Hematopoietic multipotent progenitor cell treated with erythropoietin and hydrocortisone succinate and interleukin-3 and kit ligand, for 6 days (in vitro differentiated cells): ENCODE data around the gene PRG2.
A peak's percentile ranks its signal among the peaks of the same experiment; 100 is the strongest.
"Not testable (repeated sequence)": the region's sequence is repeated elsewhere in the genome, so short reads cannot be mapped to it uniquely, and the experiment has no call there.

Source experiments
- DNase-seq: peaks from one replicate; pipeline ENCODE4 v3.0.0-alpha.2; 2015

Gene PRG2

DNA sequence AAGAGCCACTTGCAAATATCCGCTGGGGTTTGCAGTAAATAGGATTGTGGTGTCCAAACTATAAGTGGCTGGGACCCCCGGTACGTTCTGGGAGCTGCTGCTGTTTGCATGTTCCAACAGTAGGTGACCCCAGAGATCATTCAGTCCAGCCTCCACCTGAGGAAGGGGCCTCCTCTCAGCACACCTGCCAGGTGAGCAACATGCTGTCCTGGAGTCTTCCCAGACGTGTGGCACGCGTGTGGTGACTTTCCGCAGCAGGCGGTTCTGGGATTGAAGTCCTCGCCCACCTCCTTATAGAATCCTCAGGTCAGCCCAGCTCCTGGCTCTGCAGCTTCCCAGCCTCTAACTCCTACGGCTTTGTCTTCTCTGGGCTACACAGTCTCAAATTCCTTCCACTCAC lies 45.6 kb downstream of the PRG2 start:
- no peak for DNase-seq

DNA sequence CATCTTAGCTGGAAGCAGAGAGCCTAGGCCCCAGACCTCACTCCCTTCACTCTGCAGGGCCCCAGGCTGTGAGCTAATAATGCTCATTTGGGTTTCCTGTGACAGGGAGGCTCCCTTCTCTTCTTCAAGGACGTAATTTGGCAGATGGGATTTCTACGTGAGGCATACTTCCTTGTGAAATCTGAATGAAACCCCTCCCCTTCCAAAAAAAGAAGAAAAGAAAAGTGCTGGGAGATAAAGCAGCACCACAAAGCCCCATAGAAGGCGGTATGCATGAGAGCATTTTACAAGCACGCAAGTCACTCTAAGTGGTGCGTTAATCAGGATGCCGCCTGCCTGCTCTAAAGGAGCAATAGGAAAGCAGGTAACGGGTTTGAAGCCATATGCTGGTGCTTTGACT lies 46.6 kb downstream of the PRG2 start:
- DNase-seq: no peak

DNA sequence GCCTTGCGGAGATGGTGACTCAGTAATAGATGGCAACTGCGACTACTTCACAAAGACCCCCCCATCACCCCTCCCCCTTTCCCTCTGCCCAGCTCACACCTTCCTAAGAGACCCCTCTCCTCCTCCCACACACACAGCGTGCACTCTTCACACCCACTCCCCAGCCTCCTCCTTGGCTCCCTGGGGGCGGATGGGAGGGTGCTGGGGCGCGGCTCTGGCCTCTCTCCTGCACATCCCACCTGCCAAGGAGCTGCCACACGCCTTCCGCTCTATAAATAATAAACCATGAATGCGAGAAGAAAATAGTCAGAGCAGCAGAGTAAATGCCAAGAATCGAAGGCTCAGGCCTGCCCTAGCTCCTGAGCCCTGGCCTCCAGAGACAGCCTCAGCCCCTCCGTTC lies 47.7 kb downstream of the PRG2 start:
- DNase-seq: no peak

DNA sequence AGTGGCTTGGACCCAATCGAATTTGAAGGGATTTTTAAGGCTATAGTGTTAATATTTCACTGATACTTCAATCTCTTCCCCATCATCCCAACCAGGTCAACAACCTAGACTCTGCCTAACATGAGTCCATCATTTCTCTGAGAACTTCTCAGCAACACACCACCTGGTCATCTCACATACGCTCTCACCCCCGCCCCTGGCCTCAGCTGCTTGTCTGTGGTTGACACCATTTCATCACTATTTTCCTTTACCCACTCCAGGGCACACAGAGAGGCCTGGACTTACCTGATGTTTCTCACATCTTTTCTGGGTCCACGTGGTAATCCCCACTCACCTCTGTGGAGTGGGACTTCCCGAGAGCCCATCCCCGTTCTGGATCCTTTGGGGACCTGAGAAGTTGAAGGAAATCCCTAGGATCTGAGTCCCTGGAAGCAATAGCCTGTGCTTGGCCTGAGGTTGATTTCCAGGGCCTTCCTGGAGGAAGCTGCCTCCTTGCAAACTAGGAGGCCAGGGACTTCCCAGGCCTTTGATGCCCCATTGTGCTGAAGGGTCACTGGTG lies 49.1 kb downstream of the PRG2 start:
- no peak for DNase-seq

DNA sequence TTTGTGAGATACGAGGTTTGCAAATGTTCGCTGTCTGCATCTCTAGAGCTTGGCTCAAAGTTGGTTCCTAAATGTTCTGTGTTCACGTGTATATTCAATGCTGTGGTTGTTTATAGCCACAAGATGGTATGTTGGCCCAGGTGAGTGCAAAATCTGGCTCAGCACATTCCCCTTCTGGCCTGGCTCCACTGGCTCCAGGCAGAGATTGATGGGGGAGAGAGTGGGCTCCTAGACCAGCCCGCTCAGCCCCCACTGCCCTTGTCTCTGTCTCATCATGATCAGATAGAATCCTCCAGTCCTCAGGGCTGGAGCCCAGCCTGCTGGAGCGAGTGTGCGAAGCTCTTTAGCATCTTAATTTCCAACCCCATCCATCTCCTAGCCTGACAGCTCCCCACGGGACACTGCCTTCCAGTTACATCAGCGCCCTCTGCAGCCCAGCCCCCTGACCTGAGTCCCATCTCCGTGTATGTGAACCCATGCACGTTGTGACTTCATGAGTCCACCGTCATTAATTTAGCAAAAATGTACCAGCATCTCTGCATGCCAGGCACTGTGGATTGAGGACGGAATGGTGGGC lies 50.3 kb downstream of the PRG2 start:
- DNase-seq: peak; percentile 55

DNA sequence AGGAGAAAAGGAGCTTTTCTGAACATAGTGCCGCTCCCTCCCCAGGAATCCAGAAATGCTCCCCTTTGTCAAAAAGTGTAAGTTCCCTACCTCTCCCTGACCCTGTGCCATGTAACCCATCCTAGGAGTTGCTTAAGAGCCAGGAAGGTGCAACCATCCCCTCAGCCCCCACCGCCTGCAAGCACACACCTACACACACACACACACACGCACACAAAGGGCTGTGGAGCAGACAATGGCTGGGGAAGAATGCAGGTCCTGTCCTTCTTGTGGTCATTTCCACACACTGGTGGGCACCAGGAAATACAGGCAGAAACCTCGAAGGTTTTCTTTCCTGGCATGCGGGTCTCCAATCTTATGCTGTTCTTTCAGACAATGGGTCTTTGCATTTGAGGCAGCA lies 51.1 kb downstream of the PRG2 start:
- DNase-seq: no peak

DNA sequence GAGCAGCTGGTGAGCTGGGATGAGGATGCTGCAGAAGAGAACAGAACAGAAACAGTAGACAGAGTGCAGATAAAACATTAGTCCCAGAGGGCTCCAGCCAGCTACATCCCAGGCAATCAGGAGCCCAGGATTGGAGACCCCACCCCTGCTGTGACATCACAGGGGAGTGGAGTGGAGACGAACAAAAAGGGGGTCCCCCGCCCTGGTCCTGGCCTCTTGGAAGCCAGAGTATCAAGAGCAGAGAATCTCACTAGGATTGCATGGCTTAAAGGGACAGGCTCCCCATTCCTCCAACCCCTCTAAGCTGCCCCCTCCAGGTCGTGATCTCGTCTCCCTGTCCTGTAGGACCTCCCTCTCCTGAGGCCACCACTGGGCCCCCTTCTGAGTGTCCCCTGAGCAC lies 52.3 kb downstream of the PRG2 start, which contains the start of gene P2RX3:
P2RX3 (plus strand) TSS at position 211 of the 400 bp plus-strand sequence. CDS start 199 bp downstream, outside the sequence.
- DNase-seq: no peak

DNA sequence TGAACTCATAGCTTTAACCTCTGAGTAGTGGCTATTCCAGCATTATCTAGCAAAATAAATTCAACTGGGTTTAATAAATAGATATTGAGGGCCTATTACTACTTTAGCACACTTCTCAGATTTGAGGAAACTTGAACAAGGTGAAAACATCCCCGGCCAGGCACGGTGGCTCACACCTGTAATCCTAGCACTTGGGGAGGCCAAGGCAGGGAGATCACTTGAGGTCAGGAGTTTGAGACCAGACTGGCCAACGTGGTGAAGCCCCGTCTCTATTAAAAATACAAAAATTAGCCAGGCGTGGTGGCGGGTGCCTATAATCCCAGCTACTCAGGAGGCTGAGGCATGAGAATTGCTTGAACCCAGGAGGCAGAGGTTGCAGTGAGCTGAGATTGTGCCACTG lies 53.6 kb downstream of the PRG2 start:
- not testable (repeated sequence) for DNase-seq
